Measurements from ENCODE around the gene LILRB1.
A peak's percentile ranks its signal among the peaks of the same experiment; 100 is the strongest.
"Not testable (repeated sequence)": the region's sequence is repeated elsewhere in the genome, so short reads cannot be mapped to it uniquely, and the experiment has no call there.

Gene LILRB1

DNA sequence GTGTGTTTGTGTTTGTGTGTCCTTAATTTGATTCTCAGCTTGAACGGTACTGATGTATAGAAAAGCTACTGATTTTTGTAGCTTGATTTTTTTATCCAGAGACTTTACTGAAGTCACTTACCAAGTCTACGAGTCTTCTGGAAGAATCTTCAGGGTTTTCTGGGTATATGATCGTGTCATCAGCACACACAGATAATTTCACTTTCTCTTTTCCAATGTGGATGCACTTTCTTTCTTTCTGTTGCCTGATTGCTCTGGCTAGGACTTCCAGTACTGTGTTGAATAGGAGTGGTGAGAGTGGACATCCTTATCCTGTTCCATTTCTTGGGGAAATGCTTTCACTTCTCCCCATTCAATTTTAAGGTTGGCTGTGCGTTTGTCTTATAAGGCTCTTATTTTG lies 7.9 kb upstream of the LILRB1 start:
- intact Hi-C loops (cut with DNase I): no loop called here
- no peak for DNase-seq

DNA sequence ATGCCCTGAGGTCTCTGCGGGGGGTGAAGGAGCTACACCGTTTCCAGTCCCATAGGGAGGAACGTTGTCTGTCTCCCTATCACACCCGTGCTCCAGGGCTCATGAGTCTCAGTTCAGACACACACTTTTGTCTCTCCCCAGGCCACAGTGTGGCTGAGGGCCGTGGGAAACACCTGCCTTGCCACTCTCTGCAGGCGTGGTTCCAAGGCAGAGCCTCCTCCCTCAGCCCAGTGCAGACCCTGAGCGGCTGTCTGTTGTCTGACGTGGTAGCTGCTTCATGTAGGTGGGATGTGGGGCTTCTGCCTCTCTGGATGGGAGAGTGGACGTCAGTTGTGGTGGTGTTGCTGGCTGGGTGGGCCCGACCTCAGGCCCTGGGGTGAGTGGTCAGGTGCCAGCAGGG lies 6.0 kb upstream of the LILRB1 start:
- DNase-seq; intact Hi-C loops (cut with DNase I): not testable (repeated sequence)

DNA sequence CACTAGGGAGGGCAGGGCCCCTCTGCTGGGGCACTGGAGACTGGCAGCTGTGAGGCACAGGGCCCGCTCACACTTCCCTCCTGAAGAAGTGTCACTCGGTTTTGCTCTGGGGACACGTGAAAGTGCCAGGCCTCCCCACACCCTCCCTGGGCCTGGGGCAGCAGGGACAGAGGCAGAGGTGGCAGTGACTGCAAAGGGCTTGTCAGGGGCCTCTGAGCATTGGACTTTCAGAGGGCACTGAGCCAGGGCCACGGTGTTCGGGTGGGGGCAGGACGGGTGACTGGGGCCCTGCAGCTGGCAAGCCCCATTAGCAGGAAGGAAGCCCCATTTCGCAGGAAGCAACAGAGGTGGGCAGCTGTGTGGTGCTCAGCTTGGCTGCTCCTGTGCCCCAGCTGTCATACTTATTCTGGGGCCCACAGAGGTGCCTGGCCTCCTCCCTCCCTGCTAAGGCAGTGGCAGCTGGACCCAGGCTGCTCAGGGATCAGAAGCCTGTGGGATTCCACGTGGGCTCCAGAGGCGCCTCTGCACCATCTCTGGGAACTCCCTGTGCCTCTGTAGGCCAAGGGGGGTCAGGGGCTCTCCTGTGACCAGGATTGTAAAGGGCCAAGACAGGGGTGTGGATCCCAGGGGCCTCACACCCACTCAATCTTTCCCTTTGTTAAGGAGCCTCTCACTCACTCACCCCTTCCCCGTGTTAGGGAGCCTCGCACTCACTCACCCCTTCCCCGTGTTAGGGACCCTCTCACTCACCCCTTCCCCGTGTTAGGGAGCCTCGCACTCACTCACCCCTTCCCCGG lies 5.2 kb upstream of the LILRB1 start:
- DNase-seq; intact Hi-C loops (cut with DNase I): not testable (repeated sequence)

DNA sequence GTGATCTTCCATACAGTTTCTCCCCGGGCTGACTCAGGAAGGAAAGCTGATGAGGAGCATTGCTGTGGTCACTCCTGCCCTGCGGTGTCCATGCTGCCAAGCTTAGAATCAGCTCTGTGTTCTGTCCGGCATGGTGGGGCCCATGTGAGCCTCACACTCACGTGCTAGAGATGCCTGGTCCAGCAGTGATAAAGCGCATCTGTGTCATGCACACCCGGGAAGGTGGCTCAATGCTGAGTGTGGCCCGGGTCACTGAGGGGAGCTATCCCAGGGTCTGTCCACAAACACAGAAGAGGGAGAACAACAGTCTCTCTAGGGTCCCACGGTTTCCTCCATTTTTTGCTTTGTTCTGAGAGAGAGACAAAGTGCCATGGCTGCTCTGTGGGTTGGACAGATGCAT lies 3.5 kb upstream of the LILRB1 start:
- intact Hi-C loops (cut with DNase I): no loop called here
- DNase-seq: no peak

DNA sequence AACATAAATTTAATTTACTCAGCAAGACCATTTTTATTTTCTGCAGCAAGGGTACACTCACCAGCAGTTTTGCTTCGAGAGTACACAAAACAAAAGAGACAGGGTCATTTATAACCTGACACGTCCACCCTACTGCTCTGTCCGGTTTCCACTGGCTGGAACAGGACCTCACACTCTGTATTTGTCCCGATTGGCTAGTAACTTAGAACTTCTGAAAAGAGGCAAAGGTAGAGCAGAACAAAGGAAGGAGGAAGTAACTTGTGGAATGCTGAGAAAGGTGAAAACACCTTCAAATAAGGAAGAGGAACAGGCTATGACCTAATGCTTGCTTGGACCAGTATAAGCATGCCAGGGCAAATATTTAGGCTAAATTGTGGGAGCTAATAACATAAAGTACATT lies 2.4 kb upstream of the LILRB1 start:
- intact Hi-C loops (cut with DNase I); DNase-seq: not testable (repeated sequence)

DNA sequence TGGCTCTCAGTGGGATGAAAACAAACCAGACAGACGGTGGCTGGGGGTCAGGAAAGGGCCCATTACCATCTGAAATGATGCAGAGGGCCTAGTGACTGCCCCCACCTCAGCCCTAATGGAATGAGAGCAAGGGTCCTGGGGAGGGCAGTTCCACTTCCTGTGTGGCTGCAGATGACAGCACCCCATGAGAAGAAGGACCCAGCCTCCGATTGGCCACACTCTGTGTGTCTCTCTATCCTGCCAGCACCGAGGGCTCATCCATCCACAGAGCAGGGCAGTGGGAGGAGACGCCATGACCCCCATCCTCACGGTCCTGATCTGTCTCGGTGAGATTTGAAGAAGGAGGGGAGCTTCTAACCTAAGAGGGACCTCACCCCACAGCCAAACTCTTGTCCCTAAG lies 498 bp downstream of the LILRB1 start:
- DNase-seq: no peak
- intact Hi-C loops (cut with DNase I): no loop called here

DNA sequence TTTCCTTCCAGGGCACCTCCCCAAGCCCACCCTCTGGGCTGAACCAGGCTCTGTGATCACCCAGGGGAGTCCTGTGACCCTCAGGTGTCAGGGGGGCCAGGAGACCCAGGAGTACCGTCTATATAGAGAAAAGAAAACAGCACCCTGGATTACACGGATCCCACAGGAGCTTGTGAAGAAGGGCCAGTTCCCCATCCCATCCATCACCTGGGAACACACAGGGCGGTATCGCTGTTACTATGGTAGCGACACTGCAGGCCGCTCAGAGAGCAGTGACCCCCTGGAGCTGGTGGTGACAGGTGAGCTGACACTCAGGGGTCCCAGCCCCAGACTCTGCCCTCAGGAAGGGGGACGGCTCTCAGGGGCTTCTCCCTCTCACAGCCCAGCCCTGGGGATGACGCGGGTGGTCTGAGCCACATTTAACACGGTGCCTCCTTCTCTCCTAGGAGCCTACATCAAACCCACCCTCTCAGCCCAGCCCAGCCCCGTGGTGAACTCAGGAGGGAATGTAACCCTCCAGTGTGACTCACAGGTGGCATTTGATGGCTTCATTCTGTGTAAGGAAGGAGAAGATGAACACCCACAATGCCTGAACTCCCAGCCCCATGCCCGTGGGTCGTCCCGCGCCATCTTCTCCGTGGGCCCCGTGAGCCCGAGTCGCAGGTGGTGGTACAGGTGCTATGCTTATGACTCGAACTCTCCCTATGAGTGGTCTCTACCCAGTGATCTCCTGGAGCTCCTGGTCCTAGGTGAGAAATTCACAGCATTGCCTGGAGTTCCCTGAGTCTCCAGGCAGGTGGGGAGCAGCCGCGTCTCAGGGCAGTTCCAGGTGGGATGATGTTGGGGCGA lies 1.4 kb downstream of the LILRB1 start:
- peak in 1 of 42 donors; percentile 19 for DNase-seq
- intact Hi-C loops (cut with DNase I): not testable (repeated sequence)

DNA sequence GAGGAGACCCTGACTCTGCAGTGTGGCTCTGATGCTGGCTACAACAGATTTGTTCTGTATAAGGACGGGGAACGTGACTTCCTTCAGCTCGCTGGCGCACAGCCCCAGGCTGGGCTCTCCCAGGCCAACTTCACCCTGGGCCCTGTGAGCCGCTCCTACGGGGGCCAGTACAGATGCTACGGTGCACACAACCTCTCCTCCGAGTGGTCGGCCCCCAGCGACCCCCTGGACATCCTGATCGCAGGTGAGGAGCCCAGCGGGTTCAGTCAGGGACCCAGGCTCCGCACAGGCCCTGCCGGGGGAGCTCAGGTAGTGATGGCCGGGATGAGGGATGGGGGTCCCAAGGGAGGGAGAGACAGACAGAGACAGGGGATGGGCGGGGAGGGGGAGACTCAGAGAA lies 2.2 kb downstream of the LILRB1 start:
- intact Hi-C loops (cut with DNase I); DNase-seq: not testable (repeated sequence)

DNA sequence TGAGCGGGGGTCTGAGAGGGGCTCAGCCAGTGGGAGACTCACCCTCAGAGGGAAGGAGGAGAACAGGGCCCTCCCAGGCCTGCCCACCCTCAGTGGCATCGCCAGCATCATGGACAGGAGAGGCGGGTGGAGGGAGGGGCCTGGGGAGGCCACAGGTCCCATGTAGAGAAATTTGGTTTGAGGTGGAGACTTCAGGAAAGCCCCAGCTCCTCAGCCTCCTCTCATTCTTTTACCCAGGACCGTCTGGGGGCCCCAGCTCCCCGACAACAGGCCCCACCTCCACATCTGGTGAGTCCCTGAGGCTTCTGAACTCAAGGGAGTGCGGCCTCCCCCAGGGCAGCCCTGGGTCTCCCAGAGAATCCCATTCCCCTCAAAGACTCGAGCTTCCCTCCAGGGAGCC lies 3.1 kb downstream of the LILRB1 start:
- intact Hi-C loops (cut with DNase I): no loop called here
- no peak for DNase-seq

DNA sequence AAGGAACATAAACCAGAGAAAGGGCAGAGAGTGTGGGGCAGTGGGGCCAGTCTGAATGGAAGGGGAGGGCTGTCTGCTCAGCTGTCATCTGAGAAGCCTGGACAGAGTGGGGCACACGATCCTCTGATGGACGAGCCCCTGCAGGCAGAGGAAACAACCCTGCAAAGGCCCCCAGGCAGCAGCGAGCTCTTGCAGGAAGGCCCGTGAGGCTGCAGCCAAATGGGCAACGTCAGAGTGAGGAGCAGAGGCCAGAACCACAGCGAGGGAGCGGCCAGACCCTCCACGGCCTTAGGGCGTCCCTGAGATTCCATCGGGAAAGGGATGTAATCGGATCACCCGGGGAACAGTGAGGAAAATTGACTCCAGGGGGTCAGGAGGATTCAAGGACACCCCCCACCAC lies 5.8 kb downstream of the LILRB1 start:
- DNase-seq; intact Hi-C loops (cut with DNase I): not testable (repeated sequence)

DNA sequence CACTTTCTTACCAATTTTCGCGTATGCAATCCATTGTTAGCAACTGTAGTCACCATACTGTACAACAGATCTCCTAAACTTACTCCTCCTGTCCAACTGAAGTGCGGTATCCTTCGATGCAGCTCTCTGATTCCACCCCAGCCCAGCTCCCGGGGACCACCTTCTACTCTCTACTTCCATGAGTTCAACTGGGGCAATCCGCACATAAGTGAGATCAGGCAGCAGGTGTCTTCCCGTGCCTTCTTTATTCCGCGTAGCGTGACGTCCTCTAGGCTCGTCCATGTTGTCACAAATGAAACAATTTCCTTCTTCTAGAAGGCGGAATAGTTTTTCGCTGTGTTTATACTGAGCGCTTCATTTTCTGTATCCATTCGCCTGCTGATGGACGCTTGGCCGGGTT lies 8.4 kb downstream of the LILRB1 start:
- no peak for DNase-seq
- intact Hi-C loops (cut with DNase I): no loop called here

DNA sequence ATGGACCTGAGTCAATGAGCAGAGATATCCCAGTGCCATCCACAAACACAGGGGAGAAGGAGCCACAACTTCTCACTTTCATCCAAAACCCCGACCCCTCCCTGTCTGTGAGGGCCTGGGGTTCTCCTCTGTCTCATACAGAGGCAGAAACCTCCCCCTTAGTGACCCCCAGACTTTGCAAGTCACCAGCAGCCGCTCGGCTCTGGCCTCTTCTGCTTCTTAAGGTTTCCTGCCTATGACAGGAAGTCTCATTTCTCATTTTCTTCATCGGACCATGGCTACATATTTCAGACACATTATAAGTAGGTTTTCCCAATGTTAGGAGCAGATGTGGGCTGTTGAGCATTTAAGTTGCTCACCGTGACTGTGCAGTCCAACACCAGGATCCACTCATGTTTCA lies 12.7 kb downstream of the LILRB1 start:
- DNase-seq: not testable (repeated sequence)

DNA sequence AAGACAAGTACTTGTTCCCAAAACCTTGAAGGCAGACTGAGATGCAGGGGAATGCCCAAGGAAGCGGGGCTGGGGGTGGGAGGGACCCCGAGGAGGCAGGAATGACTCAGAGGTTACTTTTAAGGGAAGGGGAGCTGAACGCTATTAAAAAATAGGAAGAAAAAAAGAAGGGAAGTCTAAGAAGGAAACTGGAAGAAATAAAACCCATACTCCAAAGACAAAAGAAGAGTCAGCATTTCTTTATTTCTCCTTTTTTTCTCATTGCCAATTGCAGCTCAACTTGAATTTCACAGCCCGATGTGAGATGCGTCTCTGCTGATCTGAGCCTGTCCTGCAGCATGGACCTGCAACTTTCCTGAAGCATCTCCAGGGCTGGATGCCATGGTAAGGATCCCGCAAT lies 13.3 kb downstream of the LILRB1 start:
- intact Hi-C loops (cut with DNase I); DNase-seq: not testable (repeated sequence)

More for the DNA sequence above, 12.7 kb downstream of the LILRB1 start:
- intact Hi-C loops (cut with DNase I): not testable (repeated sequence)

DNA sequence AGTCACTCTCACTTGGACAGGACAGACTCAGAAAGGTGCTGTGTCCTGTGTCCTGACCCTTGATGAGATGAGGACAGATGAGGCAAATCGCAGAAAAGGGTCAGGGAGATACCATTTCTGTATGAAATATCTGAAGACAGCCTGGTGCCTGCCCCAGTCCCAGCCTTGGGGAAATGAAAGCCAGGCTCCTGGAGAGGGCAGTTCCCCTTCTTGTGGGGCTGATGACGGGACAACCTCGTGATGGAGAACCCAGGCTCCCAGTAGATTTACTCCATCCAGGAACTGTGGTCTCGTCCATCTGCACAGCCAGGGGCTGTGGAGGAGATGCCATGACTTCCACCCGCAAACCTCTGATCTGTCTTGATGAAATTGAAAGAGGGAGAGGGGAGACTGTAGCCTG lies 13.8 kb downstream of the LILRB1 start:
- peak in 27 of 42 donors; percentile 7 to 62 (median 40) for DNase-seq
- intact Hi-C loops (cut with DNase I): no loop called here

DNA sequence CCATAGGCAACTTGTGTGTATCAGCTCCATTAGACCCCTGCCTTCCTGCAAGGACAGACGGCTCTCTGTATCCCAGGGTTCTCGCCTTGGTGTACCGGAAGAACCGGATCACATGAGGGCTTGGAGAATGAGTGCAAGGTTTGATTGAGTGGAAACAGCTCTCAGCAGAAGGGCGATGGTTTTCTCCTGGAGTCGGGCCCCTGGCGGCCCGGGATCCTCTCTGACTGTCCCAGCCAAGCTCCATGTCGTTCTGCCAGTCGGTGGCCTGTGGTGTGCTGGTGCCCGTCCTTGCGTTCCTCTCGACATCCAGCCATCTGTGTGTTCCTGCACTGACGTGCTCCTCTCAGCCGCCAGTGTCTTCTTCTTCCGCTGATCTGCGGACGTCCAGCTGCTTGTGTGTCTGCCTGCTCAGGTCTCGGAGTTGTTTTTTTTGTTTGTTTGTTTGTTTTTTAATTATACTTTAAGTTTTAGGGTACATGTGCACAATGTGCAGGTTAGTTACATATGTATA lies 16.1 kb downstream of the LILRB1 start:
- intact Hi-C loops (cut with DNase I): no loop called here
- DNase-seq: peak in 1 of 42 donors; percentile 8

DNA sequence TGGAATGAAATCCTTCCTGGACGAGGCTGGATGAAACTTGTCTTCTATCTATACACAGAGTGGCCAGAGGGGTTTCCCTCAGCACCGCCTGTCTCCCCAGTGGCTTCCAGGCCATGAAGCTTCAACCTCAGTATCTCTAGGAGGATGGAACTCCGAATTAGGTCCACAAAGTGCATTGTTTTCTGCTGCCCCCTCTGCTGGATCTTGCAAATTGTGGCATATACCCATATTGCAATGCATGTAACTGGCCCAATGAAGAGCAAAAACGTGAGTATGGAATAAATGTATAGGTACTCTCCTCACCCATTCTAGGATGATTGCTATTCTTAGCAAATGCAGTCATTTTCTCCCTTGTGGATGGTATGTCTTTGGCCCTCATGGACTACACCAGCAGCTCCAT lies 17.8 kb downstream of the LILRB1 start:
- intact Hi-C loops (cut with DNase I): no loop called here
- DNase-seq: no peak

DNA sequence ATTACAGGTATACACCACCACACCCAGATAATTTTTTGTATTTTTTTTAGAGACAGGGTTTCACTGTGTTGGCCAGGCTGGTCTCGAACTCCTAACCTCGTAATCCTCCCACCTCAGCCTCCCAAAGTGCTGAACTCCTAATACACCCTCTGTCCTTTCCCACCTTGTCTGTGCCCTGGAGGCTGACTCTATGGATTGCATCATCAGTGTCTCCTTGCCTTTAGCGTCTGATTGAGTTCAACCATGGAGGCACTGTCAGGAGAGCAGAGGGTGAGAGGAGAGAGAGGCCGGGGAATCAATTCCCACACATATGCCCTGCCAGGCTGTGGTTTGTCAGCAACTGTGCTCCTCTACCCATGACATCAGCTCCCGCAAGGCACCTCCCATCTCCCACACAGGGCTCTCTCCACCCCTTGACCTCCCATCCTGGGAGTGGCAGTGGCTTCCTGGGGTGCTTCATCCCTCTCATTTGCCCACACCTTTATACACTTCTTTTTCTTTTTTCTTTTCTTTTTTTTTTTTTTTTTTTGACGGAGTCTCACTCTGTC lies 19.9 kb downstream of the LILRB1 start:
- DNase-seq: peak in 1 of 42 donors; percentile 1
- intact Hi-C loops (cut with DNase I): no loop called here

DNA sequence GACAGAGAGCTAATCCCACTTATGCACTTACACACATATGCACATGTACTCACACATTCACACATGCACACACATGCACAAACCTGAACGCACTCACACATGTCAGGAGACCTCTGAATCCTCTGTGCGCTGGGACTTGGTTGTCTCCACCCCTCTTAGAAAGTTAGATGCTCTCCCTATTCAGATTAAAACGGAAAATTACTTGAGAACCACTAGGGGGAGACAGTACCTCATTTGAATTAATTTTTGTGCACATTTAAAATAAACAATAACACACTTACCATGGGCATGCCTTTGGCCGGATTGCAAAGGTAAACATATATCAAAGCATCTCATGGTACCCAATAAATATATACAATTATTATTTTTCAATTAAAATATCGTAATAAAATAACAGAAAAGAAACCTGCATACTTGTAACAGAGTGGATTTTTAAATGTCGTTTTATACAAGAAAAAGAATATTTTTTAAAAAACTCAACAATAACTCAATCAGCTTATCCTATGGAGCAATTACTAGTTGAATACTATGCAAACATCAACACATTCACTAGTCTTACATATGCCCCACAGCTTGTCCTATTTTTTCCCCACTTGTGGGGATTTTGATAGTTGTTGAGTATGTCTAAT lies 23.0 kb downstream of the LILRB1 start:
- DNase-seq: no peak
- intact Hi-C loops (cut with DNase I): no loop called here

Measured in head of caudate nucleus (tissue), 42 donors.